HG03521 (cell line): ENCODE data around the gene RPS29.

Source experiments
- ATAC-seq: cut with Tn5 transposase; IDR thresholded peaks from one replicate; pipeline ENCODE4 v1.9.1; 2021; ENCODE audit warnings: mild to moderate bottlenecking, moderate library complexity; ENCODE audit not compliant: unreplicated experiment

RPS29 gene

GRCh38 chr14:49553106-49553505, 33.1 kb downstream of the RPS29 start:
- ATAC-seq, result no peak

- ATAC-seq, result no peak
These were observed 34.6 kb downstream of the RPS29 start for GRCh38 chr14:49551569-49551968.

- ATAC-seq, result no peak
These were observed 35.6 kb downstream of the RPS29 start for GRCh38 chr14:49550286-49551184.

GRCh38 chr14:49549881-49550280, 36.3 kb downstream of the RPS29 start:
- no peak for ATAC-seq

- no peak for ATAC-seq
These were observed 36.7 kb downstream of the RPS29 start for GRCh38 chr14:49549446-49549845.

- ATAC-seq, result no peak
These were observed 39.4 kb downstream of the RPS29 start for GRCh38 chr14:49546766-49547165.

GRCh38 chr14:49545716-49546115, 40.5 kb downstream of the RPS29 start:
- no peak for ATAC-seq

GRCh38 chr14:49545071-49545470, 41.1 kb downstream of the RPS29 start:
- ATAC-seq, result no peak

GRCh38 chr14:49541049-49541448, 45.1 kb downstream of the RPS29 start:
- no peak for ATAC-seq

GRCh38 chr14:49538852-49539251, 47.3 kb downstream of the RPS29 start:
- no peak for ATAC-seq
